Measurements from ENCODE around the gene DKC1. TPM values are rescaled to one million over a fixed set of nuclear protein-coding genes. Genes with fewer than 3 reads are reported as not detected.

Gene DKC1
- total RNA-seq, 4 donors from 2014 or later: 38.1 to 60.6 (median 42.9) TPM

DNA sequence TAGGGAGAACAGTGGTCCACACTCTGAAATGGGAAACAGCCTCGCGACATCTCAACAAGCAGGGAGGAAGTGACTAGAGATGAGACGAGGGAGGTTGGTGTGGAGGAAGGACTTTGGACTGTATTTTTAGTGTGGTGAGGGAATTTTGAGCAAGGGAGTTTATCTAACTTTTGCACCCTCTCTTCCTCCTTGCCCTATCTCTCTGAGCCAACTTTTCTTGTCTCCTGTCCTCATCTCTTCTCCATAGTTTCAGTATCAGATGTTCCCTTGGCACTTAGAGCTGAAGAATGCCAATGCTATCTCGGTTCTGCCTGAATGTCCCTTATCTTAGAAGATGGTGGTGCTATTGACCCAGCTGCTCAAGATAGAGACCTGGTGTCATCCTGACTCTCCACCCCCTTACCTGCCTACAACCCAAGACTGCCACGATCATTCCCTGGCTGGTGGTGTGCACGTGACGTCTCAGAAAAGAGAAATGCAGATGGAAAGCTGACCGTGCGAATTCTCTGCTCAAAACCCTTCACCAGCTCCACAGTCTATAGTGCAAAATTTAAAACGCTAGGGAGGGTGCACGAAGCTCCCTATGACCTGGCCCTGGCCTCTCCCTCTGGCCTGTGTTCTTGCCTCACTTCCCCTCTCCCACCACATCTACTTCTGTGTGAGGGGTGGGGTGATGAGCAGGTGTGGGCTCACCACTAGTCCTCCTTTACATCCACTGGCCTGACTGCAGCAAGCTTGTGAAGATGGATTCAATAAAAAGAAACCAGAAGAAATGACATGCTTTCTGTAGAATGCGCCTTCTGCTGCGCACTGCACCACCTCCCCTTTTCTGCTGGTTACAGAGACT lies 21.7 kb downstream of the DKC1 start:
- Histone ChIP-seq H3K36me3 (no peaks in the 10 kb centered on the region), H3K27me3 (no peaks in the 10 kb centered on the region), H3K4me1 (no peaks in the 10 kb centered on the region), H3K27ac (no peak overlapping the region), H3K9me3 (no peaks in the 10 kb centered on the region), H3K4me3 (no peak overlapping the region)
- no peak for DNase-seq (ENCODE audit: low spot score in 2 of 2)
- 86% methylated on average over 13 of the region's 13 CpGs for WGBS
- TF ChIP-seq POLR2A (IDR thresholded peaks at IDR 0.05) (no peak), EP300 (IDR thresholded peaks at IDR 0.05) (no peak), POLR2AphosphoS5 (IDR thresholded peaks at IDR 0.05) (no peak)
- TF ChIP-seq, protein P1, sequence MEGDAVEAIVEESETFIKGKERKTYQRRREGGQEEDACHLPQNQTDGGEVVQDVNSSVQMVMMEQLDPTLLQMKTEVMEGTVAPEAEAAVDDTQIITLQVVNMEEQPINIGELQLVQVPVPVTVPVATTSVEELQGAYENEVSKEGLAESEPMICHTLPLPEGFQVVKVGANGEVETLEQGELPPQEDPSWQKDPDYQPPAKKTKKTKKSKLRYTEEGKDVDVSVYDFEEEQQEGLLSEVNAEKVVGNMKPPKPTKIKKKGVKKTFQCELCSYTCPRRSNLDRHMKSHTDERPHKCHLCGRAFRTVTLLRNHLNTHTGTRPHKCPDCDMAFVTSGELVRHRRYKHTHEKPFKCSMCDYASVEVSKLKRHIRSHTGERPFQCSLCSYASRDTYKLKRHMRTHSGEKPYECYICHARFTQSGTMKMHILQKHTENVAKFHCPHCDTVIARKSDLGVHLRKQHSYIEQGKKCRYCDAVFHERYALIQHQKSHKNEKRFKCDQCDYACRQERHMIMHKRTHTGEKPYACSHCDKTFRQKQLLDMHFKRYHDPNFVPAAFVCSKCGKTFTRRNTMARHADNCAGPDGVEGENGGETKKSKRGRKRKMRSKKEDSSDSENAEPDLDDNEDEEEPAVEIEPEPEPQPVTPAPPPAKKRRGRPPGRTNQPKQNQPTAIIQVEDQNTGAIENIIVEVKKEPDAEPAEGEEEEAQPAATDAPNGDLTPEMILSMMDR (IDR thresholded peaks at IDR 0.05): no peak

DNA sequence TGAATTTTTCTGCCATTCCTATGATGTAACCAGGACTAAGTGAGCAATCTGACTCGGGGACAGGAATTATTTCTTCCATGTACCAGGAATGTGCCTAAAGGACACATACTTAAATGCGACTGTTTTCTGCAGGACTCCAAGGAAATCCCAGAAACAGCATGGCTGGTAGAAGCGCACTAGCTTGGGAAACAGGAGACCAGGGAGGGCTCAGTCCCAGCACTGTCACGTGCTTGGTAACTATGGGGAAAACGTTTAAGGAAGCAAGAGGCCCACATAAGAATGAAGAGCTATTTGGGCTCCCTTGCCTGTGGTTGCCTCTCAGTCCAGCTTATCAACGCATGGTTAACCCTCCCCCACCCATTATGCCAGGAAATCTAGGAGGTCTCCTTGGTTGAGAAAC lies 23.1 kb downstream of the DKC1 start:
- Histone ChIP-seq H3K36me3 (no peaks in the 10 kb centered on the region), H3K4me3 (no peak overlapping the region), H3K27ac (no peak overlapping the region), H3K4me1 (no peaks in the 10 kb centered on the region), H3K9me3 (no peaks in the 10 kb centered on the region), H3K27me3 (no peaks in the 10 kb centered on the region)
- DNase-seq (ENCODE audit: low spot score in 2 of 2): no peak
- WGBS: 70% methylated on average over 6 of the region's 6 CpGs
- no peak for TF ChIP-seq EP300 (IDR thresholded peaks at IDR 0.05)
- TF ChIP-seq, protein P1 (IDR thresholded peaks at IDR 0.05): no peak
- TF ChIP-seq POLR2AphosphoS5 (IDR thresholded peaks at IDR 0.05): no peak
- no peak for TF ChIP-seq POLR2A (IDR thresholded peaks at IDR 0.05)

DNA sequence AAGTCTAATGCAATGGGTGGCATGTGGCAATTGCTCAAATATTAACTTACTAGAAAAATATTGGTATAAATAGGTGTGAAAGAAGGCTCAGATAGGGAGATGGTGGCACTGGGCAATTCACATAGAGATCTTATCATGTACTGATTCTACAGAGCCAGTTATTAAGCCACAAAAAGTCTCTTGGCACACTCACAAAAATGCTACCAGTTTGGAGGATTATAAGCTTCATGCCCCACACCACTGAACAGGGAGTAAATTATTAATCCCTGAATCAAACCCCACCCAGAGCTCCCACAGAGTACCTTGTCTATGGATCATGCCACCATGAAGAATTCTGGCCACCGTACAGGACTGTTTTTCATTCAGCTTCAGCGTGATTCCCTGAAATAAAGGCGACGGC lies 28.8 kb downstream of the DKC1 start:
- Histone ChIP-seq H3K27me3 (no peaks in the 10 kb centered on the region), H3K4me3 (no peak overlapping the region), H3K27ac (no peak overlapping the region), H3K9me3 (no peaks in the 10 kb centered on the region), H3K4me1 (no peaks in the 10 kb centered on the region), H3K36me3 (no peaks in the 10 kb centered on the region)
- DNase-seq (ENCODE audit: low spot score in 2 of 2): no peak
- 68% methylated on average over 4 of the region's 4 CpGs for WGBS
- TF ChIP-seq POLR2A (IDR thresholded peaks at IDR 0.05) (no peak), POLR2AphosphoS5 (IDR thresholded peaks at IDR 0.05) (no peak), EP300 (IDR thresholded peaks at IDR 0.05) (no peak)
- TF ChIP-seq, protein P1 (IDR thresholded peaks at IDR 0.05): no peak

DNA sequence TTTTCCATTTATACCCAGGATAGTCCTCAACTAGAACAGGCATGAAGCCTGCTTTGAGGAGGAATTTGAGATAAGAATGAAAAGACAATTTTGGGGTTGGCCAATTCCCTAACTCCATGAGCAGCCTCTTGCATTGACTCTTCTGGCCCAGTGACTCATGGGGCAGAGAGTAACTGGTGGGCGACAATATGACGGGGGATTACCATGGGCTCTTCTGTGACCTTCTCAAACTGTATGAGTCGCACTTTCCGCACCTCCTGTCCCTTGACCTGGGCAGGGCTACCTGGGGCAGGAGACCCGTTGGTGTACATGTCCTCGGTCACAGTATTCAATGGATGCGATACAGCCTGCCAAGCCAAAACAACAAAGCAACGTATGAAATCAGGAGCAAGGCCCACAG lies 29.3 kb downstream of the DKC1 start:
- Histone ChIP-seq H3K4me1 (no peaks in the 10 kb centered on the region), H3K4me3 (no peak overlapping the region), H3K9me3 (no peaks in the 10 kb centered on the region), H3K27ac (no peak overlapping the region), H3K27me3 (no peaks in the 10 kb centered on the region), H3K36me3 (no peaks in the 10 kb centered on the region)
- DNase-seq (ENCODE audit: low spot score in 2 of 2): no peak
- 92% methylated on average over 8 of the region's 8 CpGs for WGBS
- TF ChIP-seq, protein P1 (IDR thresholded peaks at IDR 0.05): no peak
- no peak for TF ChIP-seq POLR2AphosphoS5 (IDR thresholded peaks at IDR 0.05)
- no peak for TF ChIP-seq POLR2A (IDR thresholded peaks at IDR 0.05)
- no peak for TF ChIP-seq EP300 (IDR thresholded peaks at IDR 0.05)

DNA sequence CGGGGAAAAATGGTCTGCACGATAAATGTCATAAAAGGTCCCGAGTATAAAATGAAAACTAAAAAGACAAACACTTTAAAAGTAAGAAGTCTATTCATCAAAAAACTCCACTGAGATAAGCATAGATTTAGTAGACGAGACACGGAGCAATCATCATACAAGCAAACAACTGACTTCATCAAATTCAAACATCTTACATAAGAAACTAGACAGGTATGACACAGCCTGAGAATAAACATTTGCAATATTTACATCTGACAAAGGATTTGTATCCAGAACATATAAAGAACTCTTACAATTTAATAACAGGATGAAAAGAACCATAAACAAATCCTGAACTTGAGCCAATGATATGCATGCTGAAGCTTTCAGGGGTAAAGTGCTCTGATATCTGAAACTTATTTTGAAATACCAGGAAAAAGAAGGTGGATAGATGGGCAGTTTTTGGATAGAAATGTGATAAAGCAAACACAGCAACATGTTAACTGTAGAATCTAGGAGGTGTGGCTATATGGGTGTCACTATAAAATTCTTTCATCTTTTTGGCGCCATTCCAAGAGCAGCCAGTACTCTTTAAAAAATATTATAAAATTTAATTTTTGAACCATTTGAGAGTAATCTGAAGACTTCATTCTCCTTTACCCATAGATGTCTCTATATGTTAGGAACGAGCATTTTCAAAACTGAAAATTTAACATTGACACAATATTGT lies 30.6 kb downstream of the DKC1 start:
- H3K27ac ChIP-seq: no peak overlapping the region
- TF ChIP-seq POLR2AphosphoS5 (IDR thresholded peaks at IDR 0.05): no peak
- H3K9me3 ChIP-seq: no peaks in the 10 kb centered on the region
- no peaks in the 10 kb centered on the region for H3K27me3 ChIP-seq
- no peak overlapping the region for H3K4me3 ChIP-seq
- 81% methylated on average over 7 of the region's 7 CpGs for WGBS
- H3K4me1 ChIP-seq: no peaks in the 10 kb centered on the region
- no peaks in the 10 kb centered on the region for H3K36me3 ChIP-seq
- DNase-seq (ENCODE audit: low spot score in 2 of 2): no peak

All from suprapubic skin (tissue), 4 donors.